Medulla oblongata (tissue), 1 donor: Measurements from ENCODE around the gene CHPT1.
A peak's percentile ranks its signal among the peaks of the same experiment; 100 is the strongest.
"Not testable (repeated sequence)": the region's sequence is repeated elsewhere in the genome, so short reads cannot be mapped to it uniquely, and the experiment has no call there.

Source experiments
- DNase-seq: peaks from one replicate; pipeline ENCODE4 v3.0.0-alpha.2; 2015; ENCODE audit errors: extremely low spot score

Gene CHPT1

DNA sequence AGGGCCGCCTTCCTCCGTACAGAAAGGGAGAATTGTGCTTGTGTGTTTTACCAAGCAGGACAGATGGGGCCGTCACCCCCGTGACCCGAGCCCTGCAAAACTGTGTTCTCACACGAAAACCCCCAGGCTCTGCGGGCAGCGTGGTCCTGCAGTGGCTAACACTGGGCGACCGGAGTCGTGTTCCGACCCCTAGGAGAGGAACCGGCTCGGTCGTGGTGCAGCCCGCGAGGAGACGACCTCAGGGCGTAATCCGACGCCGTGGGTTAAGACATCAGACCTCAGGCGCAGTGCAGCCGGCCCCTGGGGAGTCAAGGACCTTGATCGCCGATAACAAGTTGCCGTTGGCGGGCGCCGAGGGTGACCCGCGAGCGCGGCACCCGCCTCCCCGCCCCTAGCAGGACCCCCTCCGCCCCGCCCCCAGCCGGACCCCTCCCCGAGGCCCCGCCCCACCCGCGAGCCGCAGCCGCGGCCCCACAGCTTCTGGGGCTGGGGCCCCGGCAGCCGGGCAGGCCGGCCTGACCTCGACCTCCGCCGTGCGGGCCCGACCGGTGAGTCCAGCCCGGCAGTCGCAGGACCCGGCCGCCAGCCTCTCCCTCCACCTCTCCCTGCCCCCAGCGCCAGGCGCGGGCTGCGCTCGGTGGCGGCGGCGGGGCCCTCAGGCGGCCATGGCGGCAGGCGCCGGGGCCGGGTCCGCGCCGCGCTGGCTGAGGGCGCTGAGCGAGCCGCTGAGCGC is at the start of gene CHPT1:
TSS of gene CHPT1 (plus strand) at position 444 of the 733 bp plus-strand sequence. CDS start at position 666, 222 bp downstream.
- DNase-seq, result peak; percentile 50

DNA sequence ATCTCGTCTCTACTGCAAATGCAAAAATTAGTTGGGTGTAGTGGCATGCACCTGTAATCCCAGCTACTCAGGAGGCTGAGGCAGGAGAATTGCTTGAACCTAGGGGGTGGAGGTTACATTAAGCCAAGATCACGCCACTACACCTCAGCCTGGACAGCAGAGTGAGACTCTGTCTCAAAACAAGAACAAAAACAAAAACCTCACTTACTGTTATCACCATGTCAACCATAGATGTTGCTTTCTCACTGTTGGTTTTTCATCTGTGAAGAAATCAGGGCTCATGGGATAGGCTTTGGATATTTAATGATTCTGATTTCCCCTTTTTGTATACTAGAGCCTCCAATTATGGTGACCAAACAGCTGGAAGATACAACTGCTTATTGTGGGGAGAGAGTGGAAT is 49.7 kb upstream of the CHPT1 start:
- no peak for DNase-seq

GRCh38 chr12:101648195-101648594 is 49.2 kb upstream of the CHPT1 start:
- DNase-seq, result no peak

DNA sequence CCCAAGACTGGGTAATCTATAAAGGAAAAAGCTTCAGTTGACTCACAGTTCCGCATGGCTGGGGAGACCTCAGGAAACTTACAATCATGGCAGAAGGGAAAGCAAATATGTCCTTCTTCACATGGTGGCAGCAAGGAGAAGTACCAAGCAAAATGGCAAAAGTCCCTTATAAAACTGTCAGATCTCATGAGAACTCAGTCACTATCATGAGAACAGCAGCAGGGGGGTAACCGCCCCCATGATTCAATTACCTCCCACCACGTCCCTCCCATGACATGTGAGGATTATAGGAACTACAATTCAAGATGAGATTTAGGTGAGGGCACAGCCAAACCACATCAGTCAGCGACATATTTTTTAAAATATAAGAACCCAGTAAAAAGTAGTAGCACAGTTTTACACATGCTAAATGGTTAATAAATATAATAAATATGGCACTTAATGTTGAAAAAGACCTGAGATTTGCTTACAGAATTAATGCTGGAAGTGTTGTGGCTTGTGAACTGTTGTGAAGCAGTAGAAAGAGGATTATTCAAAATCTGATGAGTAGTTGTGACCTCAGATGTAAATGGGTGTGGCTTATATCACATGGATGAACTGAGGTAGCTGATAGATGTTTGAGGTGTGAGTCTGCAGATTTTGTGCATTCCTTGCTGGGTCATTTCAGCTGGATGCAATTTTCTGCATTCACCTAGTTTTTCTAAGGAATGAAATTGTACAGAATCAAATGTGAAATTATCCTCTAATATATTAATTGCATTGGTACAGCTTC is 46.9 kb upstream of the CHPT1 start:
- DNase-seq, result no peak

GRCh38 chr12:101653030-101653429 is 44.4 kb upstream of the CHPT1 start:
- DNase-seq, result no peak

- DNase-seq, result peak; percentile 35
Observed at GRCh38 chr12:101653503-101653902, 43.9 kb upstream of the CHPT1 start.

DNA sequence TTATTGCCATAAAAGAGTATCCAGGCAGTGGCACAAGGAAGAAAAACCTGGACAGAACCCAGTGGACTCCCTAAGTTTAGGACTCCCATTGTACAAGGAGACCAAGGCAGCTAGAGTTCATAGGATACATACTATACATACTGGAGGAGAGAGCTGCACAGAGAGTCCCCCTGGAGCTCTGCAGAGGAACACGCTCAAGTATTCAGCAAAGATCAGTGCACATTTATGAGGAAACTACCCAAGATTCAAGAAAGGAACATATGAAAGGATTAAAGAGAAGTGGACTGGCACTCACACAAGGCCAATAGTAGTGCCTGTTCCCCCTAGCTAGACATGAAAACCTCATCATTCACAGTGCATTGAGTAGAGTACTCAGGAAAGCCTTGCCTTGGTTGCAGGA is 43.0 kb upstream of the CHPT1 start:
- no peak for DNase-seq

GRCh38 chr12:101655393-101655792 is 42.0 kb upstream of the CHPT1 start:
- no peak for DNase-seq

DNA sequence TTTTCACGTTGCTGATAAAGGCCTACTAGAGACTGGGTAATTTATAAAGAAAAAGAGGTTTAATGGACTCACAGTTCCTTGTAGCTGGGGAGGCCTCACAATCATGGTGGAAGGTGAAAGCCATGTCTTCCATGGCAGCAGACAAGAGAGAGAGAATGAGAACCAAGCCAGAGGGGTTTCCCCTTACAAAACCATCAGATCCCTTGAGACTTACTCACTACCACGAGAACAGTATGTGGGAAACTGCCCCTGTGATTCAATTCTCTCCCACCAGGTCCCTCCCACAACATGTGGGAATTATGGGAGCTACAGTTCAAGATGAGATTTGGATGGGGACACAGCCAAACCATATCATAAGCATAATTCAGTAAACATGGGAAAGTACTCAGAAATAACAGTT is 36.8 kb upstream of the CHPT1 start:
- DNase-seq, result not testable (repeated sequence)

- DNase-seq, result no peak
Observed at GRCh38 chr12:101663298-101663697, 34.1 kb upstream of the CHPT1 start.

- DNase-seq, result no peak
Observed at GRCh38 chr12:101664992-101665391, 32.4 kb upstream of the CHPT1 start.

DNA sequence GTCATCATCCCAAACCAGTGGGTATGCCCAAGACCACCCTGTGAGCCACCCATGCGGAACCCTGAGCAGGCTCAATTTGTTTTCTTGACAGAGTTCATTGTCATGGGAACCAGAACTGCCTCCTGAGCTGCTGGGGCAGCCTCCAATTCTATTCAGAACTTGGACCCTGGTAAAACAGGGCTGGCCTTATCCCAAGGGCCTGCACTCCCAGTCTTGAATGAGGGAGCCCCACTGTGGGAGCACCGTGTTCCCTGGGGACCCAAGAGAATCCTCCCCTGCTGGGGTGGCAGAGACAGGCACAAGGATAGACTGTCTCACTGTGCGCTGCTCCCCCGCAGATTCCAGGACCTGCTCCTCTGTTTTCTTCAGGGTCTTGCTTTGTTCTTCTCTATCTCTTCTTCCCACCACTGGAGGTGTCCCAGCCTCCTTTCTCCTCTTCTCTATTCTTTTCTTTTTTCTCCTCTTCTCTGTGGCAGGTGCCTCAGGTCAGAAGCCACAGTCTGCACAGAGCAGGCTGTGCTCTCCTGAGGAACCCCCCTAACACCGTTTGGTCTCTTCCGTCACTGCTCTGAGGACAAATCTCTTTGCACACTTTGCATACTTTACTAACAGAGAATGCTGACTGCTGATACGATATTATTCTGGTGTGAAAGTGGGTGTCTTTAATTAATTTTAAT is 31.2 kb upstream of the CHPT1 start:
- peak; percentile 42 for DNase-seq

- DNase-seq, result no peak
Observed at GRCh38 chr12:101667591-101667990, 29.8 kb upstream of the CHPT1 start.

- DNase-seq, result peak; percentile 63
Observed at GRCh38 chr12:101670007-101670671, 27.3 kb upstream of the CHPT1 start.

DNA sequence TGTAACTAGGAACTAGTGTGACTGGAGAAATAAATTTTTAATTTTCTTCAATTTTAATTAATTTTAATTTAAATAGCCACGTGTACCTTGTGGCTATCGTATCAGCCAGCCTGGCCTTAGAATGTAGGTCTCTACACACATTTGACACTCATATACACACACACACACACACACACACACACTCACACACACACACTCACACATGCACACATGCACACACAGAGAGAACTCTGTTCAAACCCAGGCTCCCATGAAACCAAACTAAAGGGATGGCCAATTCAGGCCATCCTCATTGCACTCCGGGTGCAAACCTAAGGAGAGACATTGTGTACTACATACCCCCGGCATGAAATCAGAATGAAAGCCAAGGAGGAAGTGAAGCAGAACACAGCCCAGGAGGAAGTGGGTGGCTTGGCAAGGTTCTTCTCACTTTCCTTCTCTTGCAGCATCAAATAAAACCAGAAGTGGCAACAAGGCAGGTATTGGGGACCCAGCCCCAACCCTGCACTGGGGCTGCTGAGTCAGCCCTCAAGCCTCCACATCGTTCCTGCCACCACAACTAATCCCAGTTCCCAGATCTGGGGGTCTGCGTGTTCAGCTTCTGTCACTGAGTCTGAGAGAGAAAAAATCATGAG is 26.2 kb upstream of the CHPT1 start:
- DNase-seq, result peak; percentile 66

DNA sequence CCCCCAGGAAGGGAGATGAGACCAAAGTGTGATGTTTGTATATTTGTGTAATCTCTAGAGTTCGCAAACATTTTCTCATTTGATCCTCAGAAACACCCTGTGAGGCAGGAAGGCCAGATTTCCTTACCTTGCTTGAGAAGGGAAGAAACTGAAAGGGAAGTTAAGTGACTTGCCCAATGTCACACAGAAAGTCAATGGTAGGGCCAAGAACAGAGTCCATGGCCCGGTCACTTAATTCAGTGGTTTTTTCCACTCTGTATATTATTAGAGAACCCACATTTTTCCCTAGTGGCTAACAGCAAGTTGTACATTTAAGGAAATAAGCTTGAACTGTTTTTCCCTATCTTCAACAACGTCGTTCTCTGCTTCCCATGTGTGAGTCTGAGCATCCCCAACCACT is 25.6 kb upstream of the CHPT1 start:
- DNase-seq, result no peak

- no peak for DNase-seq
Observed at GRCh38 chr12:101675555-101675954, 21.9 kb upstream of the CHPT1 start.

DNA sequence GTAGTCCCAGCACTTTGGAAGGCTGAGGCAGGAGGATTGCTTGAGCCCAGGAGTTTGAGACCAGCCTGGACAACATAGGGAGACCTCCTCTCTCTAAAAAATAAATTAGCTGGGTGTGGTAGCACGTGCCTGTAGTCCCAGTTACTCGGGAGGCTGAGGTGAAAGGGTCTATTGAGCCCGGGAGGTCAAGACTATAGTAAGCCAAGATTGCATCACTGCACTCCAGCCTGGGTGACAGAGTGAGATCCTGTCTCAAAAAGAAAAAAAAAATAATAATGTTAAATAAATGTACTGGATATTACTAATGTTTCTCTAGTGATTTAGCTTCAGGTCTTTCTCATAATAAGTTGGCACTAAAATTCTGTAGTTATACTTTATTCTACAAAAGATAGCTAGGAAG is 20.9 kb upstream of the CHPT1 start:
- not testable (repeated sequence) for DNase-seq

DNA sequence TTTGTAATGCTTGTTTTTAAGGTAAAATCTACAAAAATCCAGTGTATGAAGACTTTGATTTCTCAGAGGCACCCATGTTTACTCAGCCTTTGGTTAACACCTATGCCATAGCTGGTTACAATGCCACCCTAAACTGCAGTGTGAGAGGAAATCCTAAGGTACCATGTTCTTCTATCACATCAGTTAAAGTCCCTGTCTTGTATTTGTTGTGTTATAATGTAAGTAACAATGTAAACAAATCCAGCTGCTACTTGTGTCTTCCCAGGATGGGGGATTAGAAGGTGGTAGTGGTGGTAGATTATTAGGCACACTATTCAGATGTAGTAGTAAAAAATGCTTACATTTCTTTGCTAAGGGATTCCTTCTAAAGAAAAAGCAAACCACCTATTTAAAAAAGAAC is 19.4 kb upstream of the CHPT1 start:
- no peak for DNase-seq

GRCh38 chr12:101680240-101680639 is 17.2 kb upstream of the CHPT1 start:
- no peak for DNase-seq

GRCh38 chr12:101680647-101681046 is 16.8 kb upstream of the CHPT1 start:
- no peak for DNase-seq

- DNase-seq, result not testable (repeated sequence)
Observed at GRCh38 chr12:101681627-101682026, 15.8 kb upstream of the CHPT1 start.
